K562 (cell line): Measurements from ENCODE around the gene BTBD1. TPM values are rescaled to one million over a fixed set of nuclear protein-coding genes. Genes with fewer than 3 reads are reported as not detected.

Experiments used
- ADNP ChIP-seq: fragments of 200-800 bp; sonication (Bioruptor generic); IDR thresholded peaks from 2 replicates; pipeline ENCODE4 v1.6.1; 2016; ENCODE audit warnings: missing genetic modification characterization, missing compliant biosample characterization
- EWSR1 ChIP-seq: fragments of 450-650 bp; IDR thresholded peaks from 2 replicates; pipeline ENCODE4 v1.6.1; 2018; ENCODE audit warnings: borderline replicate concordance, mild to moderate bottlenecking, low read depth, moderate library complexity; ENCODE audit not compliant: partially characterized antibody
- FOXK2 ChIP-seq, 2 experiments: fragments of 450-650 bp; IDR thresholded peaks in 1 of 2; conservative IDR thresholded peaks in 1 of 2; 2 replicates each; pipeline ENCODE4 v1.6.1; 2016; ENCODE audit warnings: low read depth in 2 of 2, mild to moderate bottlenecking in 1 of 2
- HMG20B ChIP-seq: fragments of 250-450 bp; sonication (Bioruptor Pico); IDR thresholded peaks from 2 replicates; pipeline ENCODE4 v1.5.0; 2021; ENCODE audit warnings: mild to moderate bottlenecking
- JUND ChIP-seq, 2 experiments: IDR thresholded peaks; 2 replicates in 1 of 2; 3 replicates in 1 of 2; pipeline ENCODE4 v1.6.1; 2011; ENCODE audit warnings: borderline replicate concordance in 2 of 2, low read depth in 2 of 2, low read length in 2 of 2, improper control_type of control experiment in 1 of 2, missing biosample characterization in 1 of 2, missing genetic modification characterization in 1 of 2, missing genetic modification reagents in 1 of 2
- MCM7 ChIP-seq, 2 experiments: fragments of 450-650 bp; IDR thresholded peaks; 2 replicates each; pipeline ENCODE4 v1.6.1; 2016 to 2018
- NFIX ChIP-seq: fragments of 250-450 bp; sonication (Bioruptor Pico); IDR thresholded peaks from 2 replicates; pipeline ENCODE4 v1.4.0; 2020; ENCODE audit warnings: low read depth, mild to moderate bottlenecking, moderate library complexity
- PHB ChIP-seq: fragments of 250-450 bp; sonication (Bioruptor Pico); IDR thresholded peaks from 2 replicates; pipeline ENCODE4 v1.5.0; 2021
- SETDB1 ChIP-seq: IDR thresholded peaks from one replicate; pipeline ENCODE4 v1.6.1; 2012; ENCODE audit warnings: low read length, control low read depth, inconsistent platforms
- SMARCE1 ChIP-seq: fragments of 450-650 bp; IDR thresholded peaks from 2 replicates; pipeline ENCODE4 v1.7.1; 2016; ENCODE audit warnings: mild to moderate bottlenecking
- SREBF1 ChIP-seq: fragments of 150-350 bp; IDR thresholded peaks from 2 replicates; pipeline ENCODE4 v1.6.1; 2014; ENCODE audit warnings: antibody characterized with exemption, low read depth, low read length, borderline replicate concordance
- ZNF263 ChIP-seq: sonication (generic); formaldehyde crosslinking; IDR thresholded peaks from 2 replicates; pipeline ENCODE4 v1.8.0; 2022; ENCODE audit warnings: mild to moderate bottlenecking, missing genetic modification reagents, borderline replicate concordance
- polyA plus RNA-seq, 8 experiments: library from polyadenylated mRNA; depleted of rRNA in 4 of 8; stranded (reverse) in 5 of 8; unstranded in 3 of 8; fragments of >200 nt; fragmentation: Nextera tagmentation in 2 of 8; fragmentation: Illumina TruSeq in 1 of 8; extraction: Ambion mirVana in 2 of 8; extraction: Trizol in 1 of 8; gene quantifications; 2 replicates each; pipeline versions ENCODE4 v1.2.1 to v1.2.3, GENCODE V29; 2011 to 2014; ENCODE audit warnings: inconsistent platforms in 1 of 8, missing spikeins in 1 of 8
- total RNA-seq, 7 experiments: library from RNA; depleted of rRNA in 6 of 7; stranded (reverse); fragments of >200 nt in 6 of 7; fragmentation: Illumina TruSeq in 2 of 7; extraction: Trizol in 2 of 7; gene quantifications; 2 replicates each; pipeline versions ENCODE4 v1.2.1 to v1.2.3, GENCODE V29; 2011 to 2021; ENCODE audit warnings: low replicate concordance in 1 of 7
- TF ChIP-seq, protein P1 (sequence below), 2 experiments: fragments of 450-650 bp in 1 of 2; sonication (generic) in 1 of 2; formaldehyde crosslinking in 1 of 2; IDR thresholded peaks; 2 replicates each; pipeline versions ENCODE4 v1.7.1 to v1.9.0; 2016 to 2022; ENCODE audit warnings: inconsistent platforms in 1 of 2, mild to moderate bottlenecking in 1 of 2, missing genetic modification reagents in 1 of 2
- TF ChIP-seq, protein P2 (sequence below): fragments of 250-450 bp; sonication (Bioruptor Pico); IDR thresholded peaks from 2 replicates; pipeline ENCODE4 v1.5.0; 2022; ENCODE audit warnings: mild to moderate bottlenecking
- TF ChIP-seq, protein P3 (sequence below): fragments of 250-450 bp; sonication (Bioruptor Pico); IDR thresholded peaks from 2 replicates; pipeline ENCODE4 v1.5.0; 2021

Gene BTBD1
- total and polyA plus RNA-seq, 9 of the 15 experiments (the other 6 are each of a cell fraction or from before 2014, with no cell fraction given), result 19.4 to 106 (median 90.4) TPM

DNA sequence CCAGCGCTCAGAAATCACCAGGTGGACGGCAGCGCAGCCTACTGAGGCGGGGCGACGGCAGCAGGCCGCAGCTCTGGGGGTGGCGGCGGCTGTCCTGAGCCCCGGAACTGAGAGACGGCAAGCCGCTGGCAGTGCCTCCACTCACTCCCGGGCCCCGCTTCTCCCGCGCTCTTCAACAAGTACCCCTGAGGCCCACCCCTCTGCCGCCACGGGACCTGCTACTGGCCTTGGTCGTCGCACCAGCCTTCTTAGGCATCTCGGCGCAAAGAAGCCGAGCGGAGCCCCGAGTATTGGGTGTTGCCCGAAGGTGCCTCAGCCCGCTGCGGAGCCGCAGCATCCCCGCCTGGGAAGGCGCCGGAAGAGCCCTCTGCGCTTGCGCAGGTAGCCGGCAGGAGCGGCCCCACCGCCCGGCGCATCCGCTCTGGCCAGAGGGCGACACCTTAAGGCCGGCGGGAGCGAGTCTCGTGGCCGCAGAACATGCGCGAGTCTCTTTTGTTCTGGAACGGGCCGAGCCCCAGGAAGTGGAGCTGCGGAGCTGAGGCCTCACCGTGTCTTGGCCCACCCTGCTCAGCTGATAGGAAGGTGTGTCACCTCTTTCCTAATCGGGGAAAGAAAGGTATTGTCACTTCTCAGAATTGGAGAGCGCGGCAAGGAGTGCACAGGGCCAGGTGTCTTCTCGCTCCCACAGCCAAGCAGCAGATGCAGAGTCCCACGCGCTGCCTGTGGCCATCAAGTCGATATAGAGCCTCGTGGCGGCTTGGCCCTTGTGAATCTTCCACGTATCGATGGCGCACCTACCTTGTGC is 55.6 kb downstream of the BTBD1 start, which contains the start of gene C15orf40 (continued):
- TF ChIP-seq, protein P1, sequence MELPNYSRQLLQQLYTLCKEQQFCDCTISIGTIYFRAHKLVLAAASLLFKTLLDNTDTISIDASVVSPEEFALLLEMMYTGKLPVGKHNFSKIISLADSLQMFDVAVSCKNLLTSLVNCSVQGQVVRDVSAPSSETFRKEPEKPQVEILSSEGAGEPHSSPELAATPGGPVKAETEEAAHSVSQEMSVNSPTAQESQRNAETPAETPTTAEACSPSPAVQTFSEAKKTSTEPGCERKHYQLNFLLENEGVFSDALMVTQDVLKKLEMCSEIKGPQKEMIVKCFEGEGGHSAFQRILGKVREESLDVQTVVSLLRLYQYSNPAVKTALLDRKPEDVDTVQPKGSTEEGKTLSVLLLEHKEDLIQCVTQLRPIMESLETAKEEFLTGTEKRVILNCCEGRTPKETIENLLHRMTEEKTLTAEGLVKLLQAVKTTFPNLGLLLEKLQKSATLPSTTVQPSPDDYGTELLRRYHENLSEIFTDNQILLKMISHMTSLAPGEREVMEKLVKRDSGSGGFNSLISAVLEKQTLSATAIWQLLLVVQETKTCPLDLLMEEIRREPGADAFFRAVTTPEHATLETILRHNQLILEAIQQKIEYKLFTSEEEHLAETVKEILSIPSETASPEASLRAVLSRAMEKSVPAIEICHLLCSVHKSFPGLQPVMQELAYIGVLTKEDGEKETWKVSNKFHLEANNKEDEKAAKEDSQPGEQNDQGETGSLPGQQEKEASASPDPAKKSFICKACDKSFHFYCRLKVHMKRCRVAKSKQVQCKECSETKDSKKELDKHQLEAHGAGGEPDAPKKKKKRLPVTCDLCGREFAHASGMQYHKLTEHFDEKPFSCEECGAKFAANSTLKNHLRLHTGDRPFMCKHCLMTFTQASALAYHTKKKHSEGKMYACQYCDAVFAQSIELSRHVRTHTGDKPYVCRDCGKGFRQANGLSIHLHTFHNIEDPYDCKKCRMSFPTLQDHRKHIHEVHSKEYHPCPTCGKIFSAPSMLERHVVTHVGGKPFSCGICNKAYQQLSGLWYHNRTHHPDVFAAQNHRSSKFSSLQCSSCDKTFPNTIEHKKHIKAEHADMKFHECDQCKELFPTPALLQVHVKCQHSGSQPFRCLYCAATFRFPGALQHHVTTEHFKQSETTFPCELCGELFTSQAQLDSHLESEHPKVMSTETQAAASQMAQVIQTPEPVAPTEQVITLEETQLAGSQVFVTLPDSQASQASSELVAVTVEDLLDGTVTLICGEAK (IDR thresholded peaks at IDR 0.05), result peak; percentile 93
- TF ChIP-seq, protein P1 (CRISPR knock-in tag; IDR thresholded peaks at IDR 0.05), result no peak; the same call in 1 of the 2 replicates
- 0 out of 4 replicates have a peak, but pooled peaks of 1 of the 2 experiments have one; percentile 35 for TF ChIP-seq FOXK2 (conservative IDR thresholded peaks at IDR 0.05 in 1 of 2, IDR thresholded peaks at IDR 0.05 in 1 of 2; ENCODE audit: low read depth in 2 of 2)
- TF ChIP-seq HMG20B, result no peak
- no peak for TF ChIP-seq ADNP (tag)
- no peak for TF ChIP-seq MCM7 (IDR thresholded peaks at IDR 0.05)
- no peak for TF ChIP-seq EWSR1
- no peak for TF ChIP-seq PHB
- TF ChIP-seq SREBF1, result no peak
- TF ChIP-seq, protein P2, sequence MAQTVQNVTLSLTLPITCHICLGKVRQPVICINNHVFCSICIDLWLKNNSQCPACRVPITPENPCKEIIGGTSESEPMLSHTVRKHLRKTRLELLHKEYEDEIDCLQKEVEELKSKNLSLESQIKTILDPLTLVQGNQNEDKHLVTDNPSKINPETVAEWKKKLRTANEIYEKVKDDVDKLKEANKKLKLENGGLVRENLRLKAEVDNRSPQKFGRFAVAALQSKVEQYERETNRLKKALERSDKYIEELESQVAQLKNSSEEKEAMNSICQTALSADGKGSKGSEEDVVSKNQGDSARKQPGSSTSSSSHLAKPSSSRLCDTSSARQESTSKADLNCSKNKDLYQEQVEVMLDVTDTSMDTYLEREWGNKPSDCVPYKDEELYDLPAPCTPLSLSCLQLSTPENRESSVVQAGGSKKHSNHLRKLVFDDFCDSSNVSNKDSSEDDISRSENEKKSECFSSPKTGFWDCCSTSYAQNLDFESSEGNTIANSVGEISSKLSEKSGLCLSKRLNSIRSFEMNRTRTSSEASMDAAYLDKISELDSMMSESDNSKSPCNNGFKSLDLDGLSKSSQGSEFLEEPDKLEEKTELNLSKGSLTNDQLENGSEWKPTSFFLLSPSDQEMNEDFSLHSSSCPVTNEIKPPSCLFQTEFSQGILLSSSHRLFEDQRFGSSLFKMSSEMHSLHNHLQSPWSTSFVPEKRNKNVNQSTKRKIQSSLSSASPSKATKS (CRISPR knock-in tag), result no peak
- no peak for TF ChIP-seq NFIX (CRISPR knock-in tag)
- TF ChIP-seq ZNF263 (CRISPR knock-in tag), result 0 out of 2 replicates have a peak, but pooled peaks have one; percentile 11
- no peak for TF ChIP-seq SMARCE1
- TF ChIP-seq SETDB1, result no peak
- peak; percentile 72 for TF ChIP-seq JUND (IDR thresholded peaks at IDR 0.05; ENCODE audit: borderline replicate concordance, low read depth, low read length)
- TF ChIP-seq JUND (tag; IDR thresholded peaks at IDR 0.05; ENCODE audit: borderline replicate concordance, low read depth, low read length), result no peak
- TF ChIP-seq, protein P3, sequence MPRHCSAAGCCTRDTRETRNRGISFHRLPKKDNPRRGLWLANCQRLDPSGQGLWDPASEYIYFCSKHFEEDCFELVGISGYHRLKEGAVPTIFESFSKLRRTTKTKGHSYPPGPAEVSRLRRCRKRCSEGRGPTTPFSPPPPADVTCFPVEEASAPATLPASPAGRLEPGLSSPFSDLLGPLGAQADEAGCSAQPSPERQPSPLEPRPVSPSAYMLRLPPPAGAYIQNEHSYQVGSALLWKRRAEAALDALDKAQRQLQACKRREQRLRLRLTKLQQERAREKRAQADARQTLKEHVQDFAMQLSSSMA (CRISPR knock-in tag), result no peak
